GM12878 (cell line): ENCODE results near the gene FANCC.

ENCODE experiments used
- CBX3 ChIP-seq: fragments of 200-600 bp; sonication (generic); IDR thresholded peaks from 2 replicates; pipeline ENCODE4 v1.6.1; 2016; ENCODE audit warnings: low read depth, borderline replicate concordance
- CTCF ChIP-seq, 3 experiments: IDR thresholded peaks in 2 of 3; conservative IDR thresholded peaks in 1 of 3; 2 replicates each; pipeline ENCODE4 v1.5.1; 2011; ENCODE audit warnings: low read depth in 3 of 3, low read length in 3 of 3, mild to moderate bottlenecking in 3 of 3, control low read depth in 2 of 3, moderate library complexity in 2 of 3, inconsistent platforms in 1 of 3, mixed read lengths in 1 of 3; ENCODE audit not compliant: control insufficient read depth in 2 of 3, insufficient read depth in 1 of 3; ENCODE audit errors: extremely low read depth in 1 of 3
- EZH2 ChIP-seq: IDR thresholded peaks from 2 replicates; pipeline ENCODE4 v1.6.1; 2012; ENCODE audit warnings: low read depth, mild to moderate bottlenecking, control low read depth, inconsistent platforms, low read length, borderline replicate concordance; ENCODE audit not compliant: control insufficient read depth
- FOXM1 ChIP-seq: IDR thresholded peaks from 2 replicates; pipeline ENCODE4 v1.6.1; 2012; ENCODE audit warnings: low read depth, mild to moderate bottlenecking, inconsistent platforms, low read length, moderate library complexity
- MAX ChIP-seq: IDR thresholded peaks from 2 replicates; pipeline ENCODE4 v1.6.1; 2012; ENCODE audit warnings: low read depth, low read length, improper control_type of control experiment
- NR2C2 ChIP-seq: IDR thresholded peaks from 2 replicates; pipeline ENCODE4 v1.6.1; 2011; ENCODE audit warnings: borderline replicate concordance, low read depth; ENCODE audit not compliant: control insufficient read depth, insufficient read length
- REST ChIP-seq: IDR thresholded peaks from 2 replicates; pipeline ENCODE4 v1.6.1; 2012; ENCODE audit warnings: mild to moderate bottlenecking, low read depth, low read length
- SUZ12 ChIP-seq: fragments of 200-600 bp; sonication (generic); IDR thresholded peaks from one replicate; pipeline ENCODE4 v1.6.1; 2018; ENCODE audit warnings: antibody characterized with exemption, mild to moderate bottlenecking; ENCODE audit not compliant: unreplicated experiment
- TAF1 ChIP-seq: IDR thresholded peaks from 2 replicates; pipeline ENCODE4 v1.6.1; 2011; ENCODE audit warnings: mild to moderate bottlenecking, low read depth, low read length, borderline replicate concordance
- TARDBP ChIP-seq: IDR thresholded peaks from 2 replicates; pipeline ENCODE4 v1.6.1; 2016; ENCODE audit warnings: borderline replicate concordance
- YY1 ChIP-seq: IDR thresholded peaks from 2 replicates; pipeline ENCODE4 v1.6.1; 2011; ENCODE audit warnings: low read depth, mild to moderate bottlenecking, low read length
- ZNF24 ChIP-seq: fragments of 450-650 bp; IDR thresholded peaks from 2 replicates; pipeline ENCODE4 v1.6.1; 2017; ENCODE audit warnings: antibody characterized with exemption, mild to moderate bottlenecking

- TF ChIP-seq ZNF24: no peak
- TF ChIP-seq EZH2: no peak
- TF ChIP-seq TAF1: no peak
- TF ChIP-seq MAX: no peak
- TF ChIP-seq SUZ12: no peak
- TF ChIP-seq NR2C2: no peak
- no peak for TF ChIP-seq CTCF (IDR thresholded peaks at IDR 0.05 in 2 of 3, conservative IDR thresholded peaks at IDR 0.05 in 1 of 3; ENCODE audit: control insufficient read depth in 2 of 3, extremely low read depth in 1 of 3, insufficient read depth in 1 of 3, low read depth in 3 of 3, low read length in 3 of 3)
- no peak for TF ChIP-seq TARDBP
- no peak for TF ChIP-seq FOXM1
- TF ChIP-seq YY1: no peak
- no peak for TF ChIP-seq REST
- no peak for TF ChIP-seq CBX3
Observed at GRCh38 chr9:95193480-95193879, 124.0 kb downstream of the FANCC start.
